Gastroesophageal sphincter (tissue), 3 donors: ENCODE results near the gene FAM9C.

Experiments
- POLR2A ChIP-seq, 2 donors: fragments of 450-650 bp; IDR thresholded peaks; one replicate each; pipeline ENCODE4 v1.6.1; 2017; ENCODE audit warnings: antibody characterized with exemption in 2 of 2, mild to moderate bottlenecking in 2 of 2, moderate library complexity in 1 of 2
- POLR2AphosphoS5 ChIP-seq: sonication (generic); formaldehyde crosslinking; IDR thresholded peaks from one replicate; pipeline ENCODE4 v1.6.1; 2017; ENCODE audit warnings: antibody characterized with exemption
- TF ChIP-seq, protein P1 (sequence below), 4 experiments: fragments of 200-600 bp in 2 of 4; fragments of 450-650 bp in 2 of 4; sonication (generic) in 1 of 4; IDR thresholded peaks; one replicate each; pipeline ENCODE4 v1.5.1; 2017 to 2019; ENCODE audit warnings: antibody characterized with exemption in 4 of 4, mild to moderate bottlenecking in 2 of 4, moderate library complexity in 2 of 4

DNA sequence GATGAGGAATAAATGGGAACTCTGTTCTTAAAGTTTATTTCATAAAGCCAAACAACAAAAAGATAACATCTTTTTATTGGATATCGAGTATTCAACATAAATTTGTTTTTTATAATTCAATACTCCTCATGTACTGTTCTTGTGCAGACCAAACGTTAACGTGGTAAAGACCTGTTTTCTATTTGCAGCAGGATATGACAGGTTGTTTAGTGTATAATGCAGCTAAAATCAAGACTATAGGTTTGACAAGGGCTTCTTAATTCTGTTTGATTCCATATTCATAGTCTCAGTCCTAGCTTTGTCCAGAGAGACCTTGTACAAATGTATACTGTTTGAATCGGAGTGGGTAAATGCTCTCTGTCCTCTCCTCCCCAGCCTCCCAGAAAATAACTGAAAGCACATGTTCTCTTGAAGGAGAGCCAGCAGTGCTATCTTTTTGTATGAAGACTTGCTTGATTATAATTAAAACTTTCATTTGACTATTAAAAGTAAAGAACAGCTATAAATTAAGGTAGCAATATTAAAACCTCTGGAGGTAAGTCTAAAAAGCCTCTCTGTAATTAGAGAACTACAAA is 51.8 kb downstream of the FAM9C start:
- TF ChIP-seq POLR2AphosphoS5 (no peak), POLR2A (IDR thresholded peaks at IDR 0.05) (no peak)
- TF ChIP-seq, protein P1, sequence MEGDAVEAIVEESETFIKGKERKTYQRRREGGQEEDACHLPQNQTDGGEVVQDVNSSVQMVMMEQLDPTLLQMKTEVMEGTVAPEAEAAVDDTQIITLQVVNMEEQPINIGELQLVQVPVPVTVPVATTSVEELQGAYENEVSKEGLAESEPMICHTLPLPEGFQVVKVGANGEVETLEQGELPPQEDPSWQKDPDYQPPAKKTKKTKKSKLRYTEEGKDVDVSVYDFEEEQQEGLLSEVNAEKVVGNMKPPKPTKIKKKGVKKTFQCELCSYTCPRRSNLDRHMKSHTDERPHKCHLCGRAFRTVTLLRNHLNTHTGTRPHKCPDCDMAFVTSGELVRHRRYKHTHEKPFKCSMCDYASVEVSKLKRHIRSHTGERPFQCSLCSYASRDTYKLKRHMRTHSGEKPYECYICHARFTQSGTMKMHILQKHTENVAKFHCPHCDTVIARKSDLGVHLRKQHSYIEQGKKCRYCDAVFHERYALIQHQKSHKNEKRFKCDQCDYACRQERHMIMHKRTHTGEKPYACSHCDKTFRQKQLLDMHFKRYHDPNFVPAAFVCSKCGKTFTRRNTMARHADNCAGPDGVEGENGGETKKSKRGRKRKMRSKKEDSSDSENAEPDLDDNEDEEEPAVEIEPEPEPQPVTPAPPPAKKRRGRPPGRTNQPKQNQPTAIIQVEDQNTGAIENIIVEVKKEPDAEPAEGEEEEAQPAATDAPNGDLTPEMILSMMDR (IDR thresholded peaks at IDR 0.05): no peak
